Esophagus muscularis mucosa (tissue), 3 donors: ENCODE results near the gene TYSND1.

ENCODE experiments used
- POLR2AphosphoS5 ChIP-seq, 2 donors: sonication (generic); formaldehyde crosslinking; IDR thresholded peaks; one replicate each; pipeline ENCODE4 v1.6.1; 2017; ENCODE audit warnings: antibody characterized with exemption in 2 of 2
- TF ChIP-seq, protein P1 (sequence below), 3 experiments: fragments of 200-600 bp in 2 of 3; fragments of 450-650 bp in 1 of 3; sonication (generic) in 2 of 3; IDR thresholded peaks; one replicate each; pipeline ENCODE4 v1.5.1; 2017 to 2019; ENCODE audit warnings: antibody characterized with exemption in 3 of 3, mild to moderate bottlenecking in 2 of 3, moderate library complexity in 1 of 3

DNA sequence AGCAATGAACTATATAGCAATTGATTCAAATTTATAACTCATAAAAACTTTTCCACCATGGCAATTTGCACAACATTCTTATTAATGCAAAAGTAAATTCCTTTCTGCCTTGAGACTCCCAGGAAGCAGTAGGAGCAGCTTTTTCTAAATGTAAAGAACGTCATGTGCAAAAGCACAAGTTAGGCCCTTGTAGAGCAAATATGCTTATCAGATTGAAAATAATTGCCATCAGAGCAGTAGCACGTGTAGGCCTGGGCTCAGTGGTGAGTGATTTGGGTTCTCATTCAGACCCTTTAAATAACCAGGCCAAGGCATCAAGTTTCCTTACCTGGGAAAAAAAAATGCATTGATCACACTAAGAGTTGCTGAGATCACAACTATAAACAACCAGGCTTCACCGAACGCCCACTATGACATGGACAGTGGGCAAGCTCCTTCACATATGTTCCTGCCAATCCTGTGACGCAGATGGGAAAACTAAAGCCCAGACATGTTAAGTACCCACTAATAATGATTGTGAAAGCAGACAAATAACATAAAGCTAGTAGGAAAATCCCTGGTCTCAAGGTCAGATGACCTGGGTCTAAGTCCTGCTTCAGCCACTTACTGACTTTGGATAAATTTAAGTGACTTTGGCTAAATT lies 45.9 kb upstream of the TYSND1 start:
- no peak for TF ChIP-seq POLR2AphosphoS5 (IDR thresholded peaks at IDR 0.05)
- TF ChIP-seq, protein P1, sequence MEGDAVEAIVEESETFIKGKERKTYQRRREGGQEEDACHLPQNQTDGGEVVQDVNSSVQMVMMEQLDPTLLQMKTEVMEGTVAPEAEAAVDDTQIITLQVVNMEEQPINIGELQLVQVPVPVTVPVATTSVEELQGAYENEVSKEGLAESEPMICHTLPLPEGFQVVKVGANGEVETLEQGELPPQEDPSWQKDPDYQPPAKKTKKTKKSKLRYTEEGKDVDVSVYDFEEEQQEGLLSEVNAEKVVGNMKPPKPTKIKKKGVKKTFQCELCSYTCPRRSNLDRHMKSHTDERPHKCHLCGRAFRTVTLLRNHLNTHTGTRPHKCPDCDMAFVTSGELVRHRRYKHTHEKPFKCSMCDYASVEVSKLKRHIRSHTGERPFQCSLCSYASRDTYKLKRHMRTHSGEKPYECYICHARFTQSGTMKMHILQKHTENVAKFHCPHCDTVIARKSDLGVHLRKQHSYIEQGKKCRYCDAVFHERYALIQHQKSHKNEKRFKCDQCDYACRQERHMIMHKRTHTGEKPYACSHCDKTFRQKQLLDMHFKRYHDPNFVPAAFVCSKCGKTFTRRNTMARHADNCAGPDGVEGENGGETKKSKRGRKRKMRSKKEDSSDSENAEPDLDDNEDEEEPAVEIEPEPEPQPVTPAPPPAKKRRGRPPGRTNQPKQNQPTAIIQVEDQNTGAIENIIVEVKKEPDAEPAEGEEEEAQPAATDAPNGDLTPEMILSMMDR (IDR thresholded peaks at IDR 0.05): no peak
